Mesenchymal stem cell (in vitro differentiated cells and primary cell): ENCODE measurements around the gene KCNK17.

Experiments used
- DNase-seq: peaks from one replicate; pipeline ENCODE4 v3.0.0-alpha.2; 2013
- H2AFZ ChIP-seq: one replicate; pipeline ENCODE4 v1.6.1; 2013; ENCODE audit warnings: low read depth, mild to moderate bottlenecking, control low read depth, inconsistent platforms, low read length, moderate library complexity
- H2AK5ac ChIP-seq: 2 replicates; pipeline ENCODE4 v1.6.1; 2013; ENCODE audit warnings: low read length, moderate library complexity, mild to moderate bottlenecking, inconsistent platforms; ENCODE audit not compliant: severe bottlenecking
- H2BK120ac ChIP-seq: one replicate; pipeline ENCODE4 v1.6.1; 2013; ENCODE audit warnings: low read depth, mild to moderate bottlenecking, inconsistent platforms, low read length, moderate library complexity
- H2BK12ac ChIP-seq, 2 experiments: one replicate each; pipeline ENCODE4 v1.6.1; 2013; ENCODE audit warnings: inconsistent platforms in 2 of 2, low read length in 2 of 2, mild to moderate bottlenecking in 2 of 2, moderate library complexity in 2 of 2, control low read depth in 1 of 2
- H2BK15ac ChIP-seq: one replicate; pipeline ENCODE4 v1.6.1; 2013; ENCODE audit warnings: mild to moderate bottlenecking, low read depth, inconsistent platforms; ENCODE audit not compliant: poor library complexity, severe bottlenecking
- H2BK5ac ChIP-seq: 2 replicates; pipeline ENCODE4 v1.6.1; 2013; ENCODE audit warnings: low read depth, mild to moderate bottlenecking, low read length, control low read depth, inconsistent platforms; ENCODE audit not compliant: poor library complexity, severe bottlenecking
- H3K14ac ChIP-seq, 2 experiments: one replicate each; pipeline ENCODE4 v1.6.1; 2013; ENCODE audit warnings: inconsistent platforms in 2 of 2, low read length in 2 of 2, control low read depth in 1 of 2, mild to moderate bottlenecking in 1 of 2, moderate library complexity in 1 of 2
- H3K18ac ChIP-seq, 2 experiments: one replicate each; pipeline ENCODE4 v1.6.1; 2013; ENCODE audit warnings: inconsistent platforms in 2 of 2, low read length in 2 of 2, control low read depth in 1 of 2, low read depth in 1 of 2, mild to moderate bottlenecking in 1 of 2
- H3K23ac ChIP-seq, 2 experiments: one replicate each; pipeline ENCODE4 v1.6.1; 2013; ENCODE audit warnings: inconsistent platforms in 2 of 2, low read length in 2 of 2, mild to moderate bottlenecking in 2 of 2, moderate library complexity in 2 of 2, control low read depth in 1 of 2
- H3K27ac ChIP-seq: 2 replicates; pipeline ENCODE4 v1.5.1; 2013; ENCODE audit warnings: mild to moderate bottlenecking, moderate library complexity, low read length, control low read depth, inconsistent platforms; ENCODE audit not compliant: poor library complexity, severe bottlenecking
- H3K27me3 ChIP-seq, 2 experiments: 2 replicates each; pipeline versions ENCODE4 v1.6.1 to v1.7.0; 2013; ENCODE audit warnings: low read length in 2 of 2, mild to moderate bottlenecking in 2 of 2, moderate library complexity in 2 of 2, control low read depth in 1 of 2, inconsistent platforms in 1 of 2; ENCODE audit not compliant: control insufficient read depth in 1 of 2, insufficient read depth in 1 of 2
- H3K36me3 ChIP-seq, 2 experiments: 2 replicates each; pipeline versions ENCODE4 v1.6.1 to v1.7.0; 2013; ENCODE audit warnings: low read length in 2 of 2, control low read depth in 1 of 2, inconsistent platforms in 1 of 2, low read depth in 1 of 2, mild to moderate bottlenecking in 1 of 2; ENCODE audit not compliant: insufficient read depth in 2 of 2, control insufficient read depth in 1 of 2
- H3K4ac ChIP-seq, 2 experiments: one replicate each; pipeline ENCODE4 v1.6.1; 2013; ENCODE audit warnings: inconsistent platforms in 2 of 2, low read length in 2 of 2, mild to moderate bottlenecking in 2 of 2, moderate library complexity in 2 of 2, control low read depth in 1 of 2, low read depth in 1 of 2
- H3K4me1 ChIP-seq: 2 replicates; pipeline ENCODE4 v1.6.1; 2013; ENCODE audit warnings: low read depth, low read length, control low read depth; ENCODE audit not compliant: control insufficient read depth, insufficient read depth
- H3K4me2 ChIP-seq: 2 replicates; pipeline ENCODE4 v1.6.1; 2013; ENCODE audit warnings: low read length, mild to moderate bottlenecking, inconsistent platforms; ENCODE audit not compliant: poor library complexity, severe bottlenecking
- H3K4me3 ChIP-seq, 2 experiments: 2 replicates each; pipeline versions ENCODE4 v1.5.1 to v1.7.0; 2013; ENCODE audit warnings: low read length in 2 of 2, mild to moderate bottlenecking in 2 of 2, control low read depth in 1 of 2, low read depth in 1 of 2; ENCODE audit not compliant: insufficient read depth in 1 of 2
- H3K79me1 ChIP-seq: replicated peaks from 2 replicates; pipeline ENCODE4 v1.6.1; 2013; ENCODE audit warnings: mild to moderate bottlenecking, control low read depth, low read length, inconsistent platforms; ENCODE audit not compliant: poor library complexity, severe bottlenecking
- H3K9ac ChIP-seq: 2 replicates; pipeline ENCODE4 v1.7.0; 2013; ENCODE audit warnings: mild to moderate bottlenecking, low read length, moderate library complexity
- H3K9me3 ChIP-seq: 2 replicates; pipeline ENCODE4 v1.7.0; 2013; ENCODE audit warnings: mild to moderate bottlenecking, low read length; ENCODE audit not compliant: control insufficient read depth
- H4K8ac ChIP-seq: one replicate; pipeline ENCODE4 v1.6.1; 2013; ENCODE audit warnings: inconsistent platforms, mild to moderate bottlenecking, low read length, moderate library complexity
- H4K91ac ChIP-seq: one replicate; pipeline ENCODE4 v1.6.1; 2013; ENCODE audit warnings: mild to moderate bottlenecking, low read length, inconsistent platforms
- WGBS: methylation state at CpG from one replicate; pipeline ENCODE4 v1.1.7; 2013; ENCODE audit warnings: mixed read lengths; 5-methylcytosine and 5-hydroxymethylcytosine counted together

The KCNK17 gene

GRCh38 chr6:39343396-39343870, 29.2 kb upstream of the KCNK17 start:
- peak overlapping the region; percentile 80 for H4K91ac ChIP-seq
- no peak overlapping the region for H3K4me2 ChIP-seq

GRCh38 chr6:39342692-39343395, 28.6 kb upstream of the KCNK17 start:
- peak; percentile 49 for DNase-seq
- Histone ChIP-seq H3K23ac (no peak overlapping the region), H3K18ac (peak overlapping the region; percentile 44 to 78), H3K14ac (peak overlapping the region in 1 of 2 experiments; percentile 5), H2BK12ac (peak overlapping the region; percentile 19 to 64), H4K8ac (peak overlapping the region; percentile 74), H3K27ac (no peak overlapping the region), H3K4me3 (no peak overlapping the region), H3K4me1 (peaks cover 6% of the 10 kb centered on the region), H2AFZ (no peak overlapping the region), H3K36me3 (no peaks in the 10 kb centered on the region), H3K4ac (peak overlapping the region in 1 of 2 experiments; percentile 84), H2BK120ac (peak overlapping the region; percentile 54), H2AK5ac (no peak overlapping the region), H2BK15ac (peak overlapping the region; percentile 8), H3K4me2 (no peak overlapping the region), H3K79me1 (no peaks in the 10 kb centered on the region), H3K9ac (no peak overlapping the region), H3K9me3 (no peaks in the 10 kb centered on the region), H2BK5ac (no peak overlapping the region), H4K91ac (peak overlapping the region; percentile 91), H3K27me3 (peaks cover 25 to 38% of the 10 kb centered on the region in 2 experiments)
- 70% methylated on average over 14 of the region's 14 CpGs for WGBS

More at GRCh38 chr6:39343396-39343870, 29.2 kb upstream of the KCNK17 start:
- Histone ChIP-seq H3K27me3 (peaks cover 25 to 36% of the 10 kb centered on the region in 2 experiments), H3K14ac (no peak overlapping the region), H2AFZ (no peak overlapping the region), H3K36me3 (no peaks in the 10 kb centered on the region), H3K27ac (no peak overlapping the region), H3K79me1 (no peaks in the 10 kb centered on the region), H3K23ac (no peak overlapping the region), H3K4ac (peak overlapping the region; percentile 2 to 88), H2BK5ac (no peak overlapping the region), H4K8ac (peak overlapping the region; percentile 92), H2BK120ac (peak overlapping the region; percentile 55), H3K18ac (peak overlapping the region; percentile 1 to 7), H3K9ac (no peak overlapping the region), H3K9me3 (no peaks in the 10 kb centered on the region), H2BK15ac (peak overlapping the region; percentile 63), H2BK12ac (peak overlapping the region; percentile 30 to 75), H3K4me1 (peaks cover 6% of the 10 kb centered on the region), H2AK5ac (no peak overlapping the region), H3K4me3 (peak overlapping the region in 1 of 2 experiments; percentile 27)
- DNase-seq, result peak; percentile 26
- WGBS, result 90% methylated on average over 9 of the region's 9 CpGs

- peak overlapping the region in 1 of 2 experiments; percentile 5 for H3K18ac ChIP-seq
- peak overlapping the region; percentile 52 for H4K91ac ChIP-seq
- no peak overlapping the region for H3K4me3 ChIP-seq
- H3K36me3 ChIP-seq, result no peaks in the 10 kb centered on the region
- H2BK12ac ChIP-seq, result peak overlapping the region in 1 of 2 experiments; percentile 77
- H3K79me1 ChIP-seq, result no peaks in the 10 kb centered on the region
- no peak overlapping the region for H3K27ac ChIP-seq
- H3K9ac ChIP-seq, result no peak overlapping the region
- H2AFZ ChIP-seq, result no peak overlapping the region
- H3K14ac ChIP-seq, result no peak overlapping the region
- no peak overlapping the region for H2BK15ac ChIP-seq
- H3K9me3 ChIP-seq, result no peaks in the 10 kb centered on the region
- no peak overlapping the region for H2BK5ac ChIP-seq
- WGBS, result 94% methylated on average over 5 of the region's 5 CpGs
- H3K23ac ChIP-seq, result no peak overlapping the region
- peak overlapping the region; percentile 35 for H4K8ac ChIP-seq
- no peak overlapping the region for H2AK5ac ChIP-seq
- no peak overlapping the region for H3K4ac ChIP-seq
- DNase-seq, result no peak
- H3K4me2 ChIP-seq, result no peak overlapping the region
- H3K27me3 ChIP-seq, result peaks cover 29 to 43% of the 10 kb centered on the region in 2 experiments
- peaks cover 3% of the 10 kb centered on the region for H3K4me1 ChIP-seq
- no peak overlapping the region for H2BK120ac ChIP-seq
Observed at GRCh38 chr6:39341937-39342336, 27.7 kb upstream of the KCNK17 start.

- H3K36me3 ChIP-seq, result no peaks in the 10 kb centered on the region
- H3K9me3 ChIP-seq, result no peaks in the 10 kb centered on the region
- H3K18ac ChIP-seq, result peak overlapping the region; percentile 14 to 46
- no peak overlapping the region for H3K23ac ChIP-seq
- DNase-seq, result no peak
- H2AFZ ChIP-seq, result no peak overlapping the region
- no peaks in the 10 kb centered on the region for H3K79me1 ChIP-seq
- peaks cover 3% of the 10 kb centered on the region for H3K4me1 ChIP-seq
- peaks cover 29 to 43% of the 10 kb centered on the region in 2 experiments for H3K27me3 ChIP-seq
- no peak overlapping the region for H3K27ac ChIP-seq
- H3K4ac ChIP-seq, result no peak overlapping the region
- no peak overlapping the region for H3K4me3 ChIP-seq
- H2BK12ac ChIP-seq, result peak overlapping the region in 1 of 2 experiments; percentile 87
- no peak overlapping the region for H4K91ac ChIP-seq
- no peak overlapping the region for H2BK120ac ChIP-seq
- no peak overlapping the region for H3K9ac ChIP-seq
- no peak overlapping the region for H2AK5ac ChIP-seq
- no peak overlapping the region for H3K4me2 ChIP-seq
- H3K14ac ChIP-seq, result peak overlapping the region in 1 of 2 experiments; percentile 35
- WGBS, result 88% methylated on average over 3 of the region's 3 CpGs
- H2BK5ac ChIP-seq, result no peak overlapping the region
- peak overlapping the region; percentile 8 for H4K8ac ChIP-seq
- H2BK15ac ChIP-seq, result no peak overlapping the region
Observed at GRCh38 chr6:39341352-39341751, 27.1 kb upstream of the KCNK17 start.
